Activated CD4-positive, alpha-beta T cell treated with anti-CD3 and anti-CD28 coated beads, Interleukin-2, amount 50 U/mL, for 16 hours (primary cell): Measurements from ENCODE around the gene MEGF11.

Source experiments
- DNase-seq: peaks from one replicate; pipeline ENCODE4 v3.0.0-alpha.2; 2020

The MEGF11 gene

DNA sequence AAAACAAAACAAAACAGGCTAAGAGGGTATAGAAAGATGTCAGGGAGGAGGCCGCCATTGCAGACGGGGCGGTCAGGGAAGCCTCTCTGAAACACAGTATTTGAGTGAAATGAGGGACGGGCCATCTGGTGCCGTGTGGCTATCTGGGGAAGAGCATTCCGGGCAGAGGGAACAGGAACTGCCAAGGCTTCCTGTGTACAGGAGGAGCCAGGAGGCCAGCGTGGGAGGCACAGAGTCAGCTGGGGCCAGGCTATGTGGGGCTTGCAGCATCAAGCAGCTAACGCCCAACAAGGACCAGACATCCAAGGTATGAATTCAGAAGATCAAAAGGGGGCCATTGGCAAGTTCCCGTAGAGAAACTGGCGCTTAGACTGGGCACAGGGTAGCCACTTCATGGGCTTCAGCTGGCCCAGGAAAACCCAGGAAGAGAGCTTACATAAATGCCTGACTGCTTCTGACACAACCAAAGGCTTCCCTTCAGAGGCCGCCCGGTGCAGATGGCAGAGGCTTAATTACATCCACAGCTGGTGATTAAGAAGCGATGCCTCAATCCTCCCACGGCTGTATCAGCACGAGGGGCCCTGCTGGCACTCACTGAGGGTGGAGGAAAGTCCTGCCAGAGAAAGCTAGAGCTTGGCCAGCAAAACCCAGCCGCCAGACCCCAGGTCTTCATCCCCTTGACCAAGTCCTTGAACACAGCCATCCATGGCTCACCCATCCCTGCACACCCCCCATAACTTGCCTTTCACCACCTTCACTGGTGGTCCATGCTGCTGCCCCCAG is 144.9 kb downstream of the MEGF11 start:
- no peak for DNase-seq

DNA sequence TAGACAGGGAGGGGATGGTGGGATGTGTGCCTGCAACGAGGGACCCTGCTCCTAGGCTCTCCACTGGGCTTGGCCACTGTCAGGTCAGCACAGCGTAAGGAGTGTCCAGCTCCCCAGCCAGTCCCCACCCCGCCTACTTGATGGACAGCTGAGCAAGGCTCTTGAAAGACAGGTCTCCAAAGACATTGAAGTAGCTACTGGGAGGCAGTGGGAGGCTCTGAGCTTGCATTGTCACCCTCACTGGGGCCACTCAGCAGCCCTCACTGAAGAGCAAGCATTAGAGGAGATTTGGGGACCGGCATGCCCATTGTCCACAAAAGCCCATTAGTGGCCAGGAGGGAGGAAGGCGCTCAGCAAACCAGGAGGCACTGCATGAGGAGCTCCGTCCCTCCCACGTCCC is 146.5 kb downstream of the MEGF11 start:
- DNase-seq: no peak

DNA sequence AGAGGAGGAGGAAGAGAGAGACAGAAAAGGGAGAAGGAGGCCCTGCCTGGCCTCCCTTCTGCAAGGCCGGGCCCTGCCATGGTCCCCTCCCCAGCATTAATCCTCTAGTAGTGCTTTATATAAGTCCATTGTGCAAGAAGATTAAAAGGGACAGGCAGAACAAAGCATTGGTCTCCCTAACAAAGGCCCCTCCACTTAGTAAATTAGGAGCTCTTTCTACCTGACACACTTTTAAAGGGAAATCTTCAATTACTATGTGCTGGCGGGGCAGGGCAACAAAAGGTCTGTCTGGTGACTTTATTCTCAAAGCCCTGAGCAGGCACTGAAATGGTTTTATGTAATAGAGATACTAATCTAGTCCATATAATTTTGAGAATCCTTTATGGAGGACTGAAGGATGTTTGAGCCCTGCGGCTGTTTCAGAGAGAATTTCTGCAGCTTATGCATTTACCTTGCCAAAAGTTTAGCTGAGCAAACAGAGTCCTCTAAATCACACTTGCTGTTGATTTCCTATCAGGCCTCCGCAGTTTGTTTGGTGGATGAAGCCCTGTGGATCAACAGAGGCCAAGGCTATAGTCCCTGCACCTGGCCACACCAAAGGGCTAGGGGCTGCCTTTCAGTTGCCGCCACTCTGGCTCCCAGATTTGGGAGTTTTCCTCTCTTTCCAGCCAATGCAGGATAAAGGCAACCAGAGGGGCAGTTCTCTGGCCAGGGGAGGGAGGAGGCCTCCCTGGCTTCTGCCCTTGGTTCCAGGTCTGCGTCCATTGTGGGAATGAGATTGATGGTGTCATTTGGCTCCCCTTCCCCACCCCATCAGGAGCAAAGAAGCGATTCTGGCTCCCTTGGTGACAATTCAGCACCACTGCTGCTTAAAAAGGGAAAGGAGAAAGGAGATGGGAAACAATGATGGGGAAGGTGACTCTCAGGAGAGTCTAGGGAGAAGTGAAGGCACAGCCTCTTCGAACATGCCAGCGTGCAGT is 148.0 kb downstream of the MEGF11 start:
- DNase-seq: no peak

DNA sequence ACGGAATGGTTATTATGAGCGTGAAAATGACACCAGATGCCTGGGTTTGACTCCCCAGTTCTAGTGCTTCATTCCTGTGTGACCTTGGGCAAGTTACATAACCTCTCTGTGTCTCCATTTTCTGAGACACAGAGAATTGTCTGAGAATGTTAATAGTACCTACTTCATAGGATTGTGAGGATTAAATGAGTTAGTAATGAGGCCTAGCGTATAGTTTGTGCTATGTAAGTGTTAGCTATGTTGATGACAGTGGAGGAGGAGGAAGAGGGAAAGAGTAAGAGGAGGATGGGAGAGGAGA is 150.3 kb downstream of the MEGF11 start:
- DNase-seq: no peak

DNA sequence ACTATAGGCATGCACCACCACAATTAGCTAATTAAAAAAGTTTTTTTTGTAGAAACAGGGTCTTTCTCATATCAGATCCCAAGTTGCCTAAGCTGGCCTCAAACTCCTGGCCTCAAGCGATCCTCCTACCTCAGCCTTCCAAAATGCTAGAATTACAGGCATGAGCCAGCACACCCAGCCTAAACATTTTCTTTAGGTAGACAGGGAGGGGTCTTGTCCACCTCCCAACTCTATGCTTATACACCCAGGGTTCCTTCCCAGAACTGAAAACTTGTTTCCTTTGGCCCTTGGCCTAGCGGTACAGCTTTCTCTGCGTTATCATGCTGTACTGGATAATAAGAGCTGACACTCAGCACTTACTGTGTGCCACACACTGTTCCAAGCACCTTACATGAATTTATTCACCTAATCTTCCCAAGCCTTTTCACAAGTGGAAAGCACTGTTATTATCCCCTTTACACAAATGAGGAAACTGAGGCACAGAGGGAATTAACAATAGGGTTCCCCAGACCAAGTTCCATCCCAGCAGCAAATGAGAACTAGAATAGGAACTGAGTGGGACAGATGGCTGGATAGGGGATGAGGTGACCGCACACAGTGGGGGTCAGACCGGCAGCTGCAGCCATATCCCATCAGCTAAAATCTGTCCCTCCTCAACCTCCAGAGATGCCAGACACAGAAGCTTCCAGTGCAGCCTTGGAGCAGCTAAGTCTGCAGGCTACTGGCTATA is 150.8 kb downstream of the MEGF11 start:
- no peak for DNase-seq

DNA sequence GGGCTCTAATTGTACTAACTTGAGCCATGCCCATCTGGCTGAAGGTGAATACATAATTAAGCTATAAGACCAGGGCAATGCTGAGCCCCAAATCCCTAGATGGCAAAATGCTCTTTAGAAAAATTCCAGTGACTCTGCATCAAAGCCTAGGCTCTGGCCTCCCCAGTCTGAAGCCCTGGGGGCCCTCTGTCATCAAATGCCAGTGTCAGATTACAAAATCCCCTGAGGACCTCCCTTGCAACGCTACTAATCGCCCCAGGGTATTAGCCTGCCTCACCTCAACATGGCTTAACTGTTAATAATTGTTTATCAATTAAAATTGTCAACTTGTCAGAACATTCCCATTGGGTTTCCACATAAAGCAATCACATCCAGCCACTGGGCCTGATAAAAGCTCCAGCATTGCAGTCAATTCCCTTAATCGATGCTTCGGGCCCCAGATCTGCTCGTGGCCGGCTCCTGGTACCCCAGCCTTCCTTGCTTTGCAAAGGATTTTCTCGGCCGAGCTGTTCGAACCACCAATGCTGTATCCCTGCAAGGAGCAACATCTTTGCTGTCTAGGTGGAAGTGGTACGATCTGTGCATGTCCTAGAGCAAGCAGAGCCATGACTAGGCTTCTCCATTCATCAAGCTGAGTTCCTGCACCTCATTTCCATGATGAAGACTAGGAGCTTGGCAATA is 151.7 kb downstream of the MEGF11 start:
- DNase-seq: no peak

DNA sequence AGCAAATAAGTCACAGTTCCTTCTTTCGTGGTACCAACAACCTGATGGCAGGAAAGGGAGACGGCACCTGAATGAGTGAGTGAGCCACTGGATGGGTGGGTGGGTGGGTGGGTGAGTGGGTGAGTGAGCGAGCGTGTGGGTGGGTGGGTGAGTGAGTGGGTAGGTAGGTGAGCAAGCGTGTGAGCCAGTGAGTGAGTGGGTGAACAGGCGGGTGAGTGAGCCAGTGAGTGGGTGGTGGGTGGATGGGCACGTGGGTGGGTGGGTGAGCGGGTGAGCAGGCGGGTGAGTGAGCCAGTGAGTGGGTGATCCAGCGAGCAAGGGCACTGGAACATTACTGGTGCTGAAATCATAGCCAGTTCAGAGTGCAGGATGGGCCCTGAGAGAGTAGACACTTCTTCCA is 152.8 kb downstream of the MEGF11 start:
- no peak for DNase-seq

DNA sequence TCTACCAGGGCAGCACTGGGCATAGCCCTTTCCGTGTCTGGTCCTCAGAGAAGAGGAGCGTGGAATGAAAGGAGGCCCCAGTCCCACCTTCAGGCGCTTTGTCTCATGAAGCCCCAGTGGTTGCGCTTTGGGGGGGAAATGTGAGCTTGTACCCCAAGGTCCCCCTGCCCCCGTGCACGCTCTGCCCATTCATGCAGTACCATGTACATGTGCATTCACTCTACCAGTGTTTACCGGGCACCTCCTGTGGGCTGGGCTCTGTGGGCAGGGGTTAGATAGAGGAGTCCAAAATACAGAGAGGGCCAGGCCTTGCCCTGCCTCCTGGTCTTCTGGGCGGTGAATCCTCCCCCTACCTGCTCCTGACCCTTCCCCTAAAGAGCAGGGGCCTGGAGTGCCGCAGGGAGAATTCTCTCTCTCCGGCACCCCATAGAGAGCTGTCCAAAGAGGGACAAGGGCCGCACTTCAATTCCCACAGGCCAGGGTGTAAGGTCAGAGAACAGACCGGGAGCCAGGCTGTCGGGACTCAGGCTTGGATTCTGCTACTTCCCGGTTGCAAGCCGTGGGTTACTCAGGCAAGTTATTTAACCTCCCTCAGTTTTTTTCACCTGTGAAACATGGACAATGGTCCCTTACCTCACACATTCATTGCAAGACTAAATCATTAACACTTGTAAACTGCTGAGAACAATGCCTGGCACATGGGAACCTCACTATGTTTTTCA is 153.4 kb downstream of the MEGF11 start:
- no peak for DNase-seq

DNA sequence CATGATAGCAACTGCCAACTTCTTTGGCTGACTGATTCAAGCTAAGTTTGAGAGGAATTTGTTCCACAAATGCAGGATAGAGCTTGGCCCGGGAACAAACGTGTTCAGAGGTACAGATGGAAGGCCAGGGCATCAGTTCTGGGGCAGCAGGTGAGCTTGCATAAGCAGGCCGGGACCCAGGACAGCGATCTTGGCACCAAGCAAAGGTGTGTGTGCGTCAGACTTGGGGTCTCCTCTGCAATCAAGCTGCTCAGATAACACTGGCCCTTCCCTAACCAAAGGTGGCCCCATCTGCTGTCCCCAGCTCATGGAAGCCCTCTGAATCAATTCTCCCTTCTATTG is 155.6 kb downstream of the MEGF11 start:
- no peak for DNase-seq

DNA sequence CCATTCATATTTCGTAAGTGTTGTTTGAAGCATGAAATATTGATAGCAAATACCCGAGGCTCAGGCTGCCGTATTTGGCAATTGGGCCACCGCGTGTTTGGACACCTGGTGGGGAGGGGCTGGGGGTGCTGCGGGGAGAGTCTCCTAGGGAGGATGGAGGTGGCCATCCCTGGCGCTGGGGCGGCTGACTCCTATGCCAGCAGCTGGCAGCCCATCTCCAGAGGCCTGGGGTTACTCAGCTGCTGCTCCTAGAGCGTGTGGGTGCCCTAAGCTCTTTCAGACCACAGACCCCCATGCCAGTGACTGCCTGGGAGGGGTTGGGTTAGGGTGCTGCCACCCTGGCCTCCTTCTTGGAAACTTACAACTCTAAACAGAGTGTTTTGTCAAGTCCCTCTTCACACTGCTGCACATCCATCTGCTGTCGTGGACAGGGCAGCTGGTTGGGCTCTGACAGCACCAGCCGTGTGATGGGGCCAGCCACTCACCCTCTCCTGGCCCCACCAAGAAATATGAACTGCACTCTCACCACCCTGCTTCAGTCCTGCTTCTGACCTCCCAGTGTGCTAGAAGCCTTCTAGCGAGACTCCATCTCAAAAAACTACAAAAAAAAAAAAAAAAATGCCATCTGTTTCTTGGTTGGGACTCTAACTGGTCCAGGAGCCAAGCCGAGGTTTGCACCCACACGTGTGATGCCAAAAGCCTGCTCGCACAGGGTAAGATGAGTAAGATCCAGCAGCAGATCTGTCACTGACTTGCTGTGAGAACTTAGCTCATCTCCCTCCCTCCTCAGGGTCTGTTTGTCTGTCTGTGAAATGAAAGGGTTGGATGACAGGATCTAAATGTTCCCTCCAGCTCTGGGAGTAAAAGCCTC is 156.2 kb downstream of the MEGF11 start:
- no peak for DNase-seq

DNA sequence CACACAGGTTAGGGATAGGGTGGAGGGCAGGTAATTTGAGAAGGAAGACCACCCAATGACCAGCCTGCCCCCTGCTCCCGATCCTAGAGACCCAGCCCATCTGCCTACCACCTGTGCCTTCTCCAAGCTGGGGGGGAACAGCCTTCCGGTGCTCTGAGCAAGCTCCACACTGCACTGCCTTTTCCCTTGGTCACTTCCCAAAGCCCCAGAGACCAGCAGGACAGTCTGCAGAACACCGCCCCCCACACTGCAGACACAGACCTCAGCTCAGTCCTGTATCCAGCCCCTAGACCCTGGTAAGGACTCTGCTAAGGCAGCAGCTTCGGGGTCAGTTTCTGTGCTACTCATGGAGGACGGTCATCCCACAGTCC is 156.9 kb downstream of the MEGF11 start:
- no peak for DNase-seq

DNA sequence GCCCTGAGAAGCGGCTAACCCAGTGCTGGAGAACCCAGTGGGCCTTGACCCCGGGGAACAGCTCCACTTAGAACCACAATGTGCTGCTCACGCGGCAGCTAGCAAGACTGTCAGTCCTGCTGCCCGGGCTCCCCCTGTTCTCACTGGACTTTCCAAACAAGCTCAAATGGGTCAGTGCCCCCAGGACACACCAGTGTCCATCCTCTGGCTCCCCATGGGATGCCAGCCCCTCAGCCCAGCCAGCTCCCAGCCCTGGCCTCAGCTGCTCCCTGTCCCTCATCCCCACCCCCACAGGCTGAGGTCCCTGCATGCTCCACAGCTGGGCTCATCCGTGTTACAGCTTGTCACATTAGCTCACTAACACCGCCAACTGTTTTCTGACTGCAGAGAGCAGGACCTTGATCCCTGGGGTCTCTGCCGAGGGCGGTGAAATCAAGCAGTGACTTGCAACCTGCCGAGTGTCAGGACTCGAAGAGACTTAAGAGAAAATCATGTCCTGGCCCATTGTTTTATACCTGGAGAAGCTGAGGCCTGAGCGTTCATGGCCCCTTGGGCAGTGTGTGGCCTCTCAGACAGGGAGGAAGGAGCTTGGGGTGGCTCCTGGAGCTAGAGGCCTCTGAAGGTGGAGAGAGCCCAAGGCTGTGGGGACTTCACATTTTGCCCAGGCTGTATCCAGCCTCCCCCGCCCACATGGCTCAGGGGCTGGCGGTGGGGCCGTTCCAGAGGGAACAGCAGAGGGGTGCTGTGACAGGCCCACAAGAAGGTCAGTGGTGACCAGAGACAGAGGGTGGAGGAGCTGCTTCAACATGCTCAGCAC is 157.5 kb downstream of the MEGF11 start:
- DNase-seq: no peak

DNA sequence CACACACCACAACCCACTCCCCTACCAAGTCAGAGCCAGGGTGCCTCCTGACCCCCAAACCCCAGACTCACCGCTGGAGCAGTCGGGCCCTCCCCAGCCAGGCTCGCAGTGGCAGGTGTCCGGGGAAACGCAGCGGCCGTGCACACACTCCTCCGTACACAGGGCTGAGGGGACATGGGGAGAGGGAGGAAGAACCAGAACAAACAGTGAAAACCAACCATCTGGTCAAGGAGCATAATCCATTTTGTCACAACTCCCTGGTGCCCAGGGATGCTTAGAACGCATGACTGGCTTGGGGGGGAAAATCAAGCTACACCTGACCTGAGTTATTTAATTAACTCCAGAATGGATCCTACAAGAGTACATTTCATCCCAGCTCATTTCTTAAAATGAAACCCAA is 159.2 kb downstream of the MEGF11 start:
- no peak for DNase-seq

DNA sequence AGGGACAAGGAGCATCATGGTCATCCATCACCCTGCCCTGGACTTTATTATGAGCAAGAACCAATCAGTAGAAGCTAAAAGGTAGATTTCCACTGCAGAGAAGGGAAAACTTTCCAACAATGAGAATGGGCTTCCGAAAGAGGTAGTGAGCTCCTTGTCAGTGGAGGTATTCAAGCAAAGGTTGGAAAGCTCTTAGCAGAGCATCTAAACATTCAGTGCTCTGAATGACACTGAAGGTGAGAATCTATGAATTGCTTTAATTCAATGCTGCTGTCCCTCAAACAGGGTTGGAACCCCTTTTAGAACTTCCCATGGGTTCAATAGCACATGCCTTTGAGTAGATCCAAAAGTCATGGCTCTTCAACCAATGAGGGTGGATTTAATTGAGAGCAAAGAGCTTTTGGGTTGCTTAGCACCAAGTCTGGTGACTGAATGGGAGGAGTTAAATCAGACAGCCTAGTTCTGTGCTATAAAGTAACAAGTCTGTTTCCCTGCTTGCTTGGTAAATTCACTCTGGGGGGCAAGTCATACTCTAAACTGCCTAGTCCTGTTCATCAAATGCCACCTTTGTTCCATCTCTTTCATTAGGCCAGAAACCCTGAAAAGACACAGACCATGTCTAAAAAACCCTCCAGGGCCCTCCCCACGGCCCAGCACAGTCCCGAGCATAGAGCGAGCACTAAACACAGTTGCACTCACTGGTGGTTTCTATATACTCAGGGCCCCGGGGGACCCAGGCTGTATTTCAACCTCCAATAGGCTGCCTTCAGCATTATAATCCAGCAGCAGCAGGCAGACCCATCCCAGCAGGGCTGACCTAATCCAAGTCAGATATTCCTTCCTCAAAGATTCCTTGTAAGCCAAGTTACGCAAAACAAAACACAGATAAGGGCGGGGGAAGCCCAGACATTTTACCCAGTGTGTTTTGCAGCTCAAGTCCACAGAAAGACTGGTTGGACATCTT is 161.2 kb downstream of the MEGF11 start:
- no peak for DNase-seq

DNA sequence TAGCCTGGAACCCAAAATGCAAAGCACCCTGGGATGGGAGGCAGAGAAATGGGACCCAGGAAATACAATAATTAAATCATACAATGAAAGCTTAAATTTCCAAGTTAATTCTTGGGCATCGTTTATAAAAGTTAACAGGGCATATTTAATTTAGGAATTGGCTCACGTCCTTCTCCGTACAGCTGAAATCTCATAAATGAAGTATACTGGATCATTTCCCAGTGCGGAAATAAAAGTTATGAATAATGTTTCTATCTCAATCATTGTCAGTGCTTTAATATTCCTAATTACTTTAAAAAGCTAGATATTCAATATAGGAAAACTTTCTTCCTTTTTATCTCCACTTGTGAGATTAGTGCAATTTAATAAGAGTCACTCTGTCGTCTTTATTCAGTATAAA is 164.0 kb downstream of the MEGF11 start:
- no peak for DNase-seq

DNA sequence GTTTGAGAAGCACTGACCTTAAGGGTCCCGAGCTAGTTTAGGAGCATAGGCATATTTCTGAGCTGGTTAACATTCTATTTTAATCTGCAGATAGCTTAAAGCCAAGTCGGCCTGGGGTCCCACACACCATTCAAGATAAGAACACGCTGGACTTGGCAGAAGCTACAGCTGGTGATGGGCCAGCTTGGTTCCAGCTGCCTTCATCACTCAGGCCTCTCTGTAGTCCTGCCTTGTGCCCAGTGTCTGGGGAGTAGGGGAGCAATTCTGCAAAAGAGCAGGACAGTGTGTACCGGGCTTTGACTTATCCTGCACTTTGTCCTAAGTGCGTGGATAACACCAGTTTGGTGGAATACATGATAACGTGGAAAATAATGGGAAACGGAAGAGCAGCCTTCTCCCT is 164.5 kb downstream of the MEGF11 start:
- no peak for DNase-seq

DNA sequence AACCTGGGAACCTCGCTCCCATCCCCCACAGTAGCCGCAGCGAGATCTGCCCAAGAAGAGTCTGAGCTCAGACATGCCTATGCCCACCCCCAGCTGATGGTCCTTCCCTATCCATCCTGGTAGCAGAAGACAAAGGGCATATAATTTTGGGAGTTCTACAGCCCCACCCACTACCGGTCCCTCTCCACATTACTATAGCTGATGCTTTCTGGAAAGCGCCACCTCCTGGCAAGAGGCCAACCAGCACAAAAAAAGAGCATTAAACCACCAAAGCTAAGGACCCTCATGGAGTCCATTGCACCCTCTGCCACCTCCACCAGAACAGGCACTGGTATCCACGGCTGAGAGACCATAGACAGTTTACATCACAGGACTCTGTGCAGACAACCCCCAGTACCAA is 168.4 kb downstream of the MEGF11 start:
- peak; percentile 20 for DNase-seq

DNA sequence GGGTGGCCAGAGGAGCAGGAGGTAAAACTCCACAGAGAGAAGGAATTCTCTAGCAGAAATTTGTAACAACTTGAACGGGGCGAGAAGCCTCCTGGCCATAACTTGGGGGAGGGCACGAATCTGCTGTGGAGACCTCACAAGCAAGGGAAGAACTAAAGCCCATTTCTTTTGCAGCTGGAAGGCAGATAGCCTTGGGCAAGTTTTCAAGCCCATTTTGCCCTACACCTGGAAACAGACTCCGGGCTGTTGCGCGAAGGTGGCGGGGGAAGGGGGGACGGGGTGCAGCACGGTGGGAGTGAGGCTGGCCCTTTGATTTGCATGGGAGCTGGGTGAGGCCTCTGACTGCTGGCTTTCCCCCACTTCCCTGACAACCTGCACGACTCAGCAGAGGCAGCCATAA is 168.8 kb downstream of the MEGF11 start:
- no peak for DNase-seq

DNA sequence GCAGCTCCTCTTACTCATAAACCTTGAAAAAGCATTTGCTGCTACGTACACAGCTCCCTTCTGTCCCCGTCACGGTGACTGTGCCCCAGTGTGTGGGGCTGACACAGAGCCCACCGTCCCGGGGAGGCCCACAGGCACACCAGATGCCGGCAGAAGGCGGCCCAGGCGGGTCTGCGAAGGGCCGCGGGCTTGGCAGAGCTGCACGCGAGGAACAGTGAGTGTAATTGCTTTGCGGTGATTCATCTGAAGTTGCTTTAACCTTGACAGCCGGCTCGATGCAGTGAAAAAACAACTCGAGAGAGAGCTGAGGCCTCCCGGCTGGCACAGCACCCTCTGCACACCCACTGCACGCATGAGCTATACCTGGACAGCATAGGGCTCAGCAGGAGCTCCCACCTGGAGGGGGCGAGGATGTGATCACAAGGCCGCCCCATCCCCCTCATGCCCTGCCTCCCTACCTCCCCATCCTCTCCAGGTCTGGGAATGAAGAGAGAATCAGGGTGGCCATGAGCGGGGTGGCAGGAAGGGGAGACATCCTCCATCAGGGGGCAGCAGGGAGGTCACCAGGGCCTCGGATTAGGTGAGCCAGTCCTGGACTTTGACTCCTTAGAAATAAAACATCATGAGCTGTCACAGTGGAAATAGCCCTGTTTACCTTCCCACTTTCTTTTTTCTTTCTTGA is 172.7 kb downstream of the MEGF11 start:
- DNase-seq: no peak
